ENCODE measurements around the gene GRAMD4.

Gene GRAMD4

GRCh38 chr22:46655861-46656608 is 35.8 kb downstream of the GRAMD4 start:
- no peak for DNase-seq (ENCODE audit: low read depth)

GRCh38 chr22:46656856-46657654 is 36.9 kb downstream of the GRAMD4 start:
- no peak for DNase-seq (ENCODE audit: low read depth)

GRCh38 chr22:46657655-46657953 is 37.4 kb downstream of the GRAMD4 start:
- DNase-seq (ENCODE audit: low read depth), result no peak

GRCh38 chr22:46657996-46658947 is 38.1 kb downstream of the GRAMD4 start:
- no peak for DNase-seq (ENCODE audit: low read depth)

- no peak for DNase-seq (ENCODE audit: low read depth)
Observed at GRCh38 chr22:46659059-46659790, 39.0 kb downstream of the GRAMD4 start.

GRCh38 chr22:46659791-46660186 is 39.6 kb downstream of the GRAMD4 start:
- DNase-seq (ENCODE audit: low read depth), result no peak

GRCh38 chr22:46660604-46661201 is 40.5 kb downstream of the GRAMD4 start:
- no peak for DNase-seq (ENCODE audit: low read depth)

GRCh38 chr22:46661221-46661851 is 41.1 kb downstream of the GRAMD4 start:
- DNase-seq (ENCODE audit: low read depth), result no peak

- DNase-seq (ENCODE audit: low read depth), result no peak
Observed at GRCh38 chr22:46662226-46662625, 42.0 kb downstream of the GRAMD4 start.

- no peak for DNase-seq (ENCODE audit: low read depth)
Observed at GRCh38 chr22:46663001-46663400, 42.8 kb downstream of the GRAMD4 start.

- no peak for DNase-seq (ENCODE audit: low read depth)
Observed at GRCh38 chr22:46663436-46664100, 43.4 kb downstream of the GRAMD4 start.

- no peak for DNase-seq (ENCODE audit: low read depth)
Observed at GRCh38 chr22:46664301-46664855, 44.2 kb downstream of the GRAMD4 start.

GRCh38 chr22:46665151-46665695 is 45.0 kb downstream of the GRAMD4 start:
- DNase-seq (ENCODE audit: low read depth), result no peak

GRCh38 chr22:46665751-46666280 is 45.6 kb downstream of the GRAMD4 start:
- no peak for DNase-seq (ENCODE audit: low read depth)

GRCh38 chr22:46666577-46667244 is 46.5 kb downstream of the GRAMD4 start:
- DNase-seq (ENCODE audit: low read depth), result no peak

- no peak for DNase-seq (ENCODE audit: low read depth)
Observed at GRCh38 chr22:46667245-46667623, 47.0 kb downstream of the GRAMD4 start.

GRCh38 chr22:46668116-46668515 is 47.9 kb downstream of the GRAMD4 start:
- DNase-seq (ENCODE audit: low read depth), result no peak

GRCh38 chr22:46669201-46669600 is 49.0 kb downstream of the GRAMD4 start:
- no peak for DNase-seq (ENCODE audit: low read depth)
